Gastrocnemius medialis (tissue), 4 donors: Measurements from ENCODE around the gene SIAH3.

ENCODE experiments used
- CTCF ChIP-seq, 5 experiments: fragments of 450-650 bp in 3 of 5; fragments of 200-600 bp in 2 of 5; sonication (generic) in 2 of 5; IDR thresholded peaks in 4 of 5; conservative IDR thresholded peaks in 1 of 5; 1 replicate in 4 of 5; 2 replicates in 1 of 5; pipeline ENCODE4 v1.5.1; 2016 to 2019; ENCODE audit warnings: antibody characterized with exemption in 5 of 5, mild to moderate bottlenecking in 3 of 5, moderate library complexity in 3 of 5
- POLR2A ChIP-seq, 2 donors: fragments of 450-650 bp; IDR thresholded peaks; one replicate each; pipeline ENCODE4 v1.6.1; 2017; ENCODE audit warnings: antibody characterized with exemption in 2 of 2, mild to moderate bottlenecking in 2 of 2, moderate library complexity in 2 of 2

DNA sequence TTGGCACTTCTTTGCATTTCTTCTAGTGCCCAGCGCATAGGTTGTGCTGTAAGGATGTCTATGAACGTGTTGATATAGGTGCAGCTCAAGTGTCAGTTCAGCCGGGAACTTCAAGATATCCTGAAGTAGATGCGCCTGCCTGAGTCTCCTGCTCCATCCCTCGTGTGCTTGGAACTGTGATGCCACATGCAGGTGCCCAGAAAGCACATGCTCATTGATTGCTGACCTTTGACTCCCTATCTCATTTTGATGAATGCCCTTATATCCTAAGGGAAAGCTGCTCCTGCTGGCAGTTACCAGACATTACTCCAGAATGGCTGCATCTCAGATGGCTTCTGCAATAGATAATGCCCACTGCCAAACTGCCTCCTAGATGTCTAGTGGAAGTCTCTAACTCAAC is 108.6 kb downstream of the SIAH3 start:
- TF ChIP-seq POLR2A (IDR thresholded peaks at IDR 0.05) (no peak), CTCF (IDR thresholded peaks at IDR 0.05 in 4 of 5, conservative IDR thresholded peaks at IDR 0.05 in 1 of 5) (no peak)
